Testis (tissue), 2 donors: ENCODE results near the gene ZNF605.

Experiments
- CTCF ChIP-seq, 3 experiments: fragments of 450-650 bp in 2 of 3; fragments of 200-600 bp in 1 of 3; sonication (generic) in 1 of 3; IDR thresholded peaks; one replicate each; pipeline ENCODE4 v1.5.1; 2016 to 2019; ENCODE audit warnings: antibody characterized with exemption in 3 of 3, mild to moderate bottlenecking in 2 of 3, moderate library complexity in 1 of 3
- POLR2A ChIP-seq: fragments of 450-650 bp; IDR thresholded peaks from one replicate; pipeline ENCODE4 v1.6.1; 2017; ENCODE audit warnings: antibody characterized with exemption, mild to moderate bottlenecking, moderate library complexity

DNA sequence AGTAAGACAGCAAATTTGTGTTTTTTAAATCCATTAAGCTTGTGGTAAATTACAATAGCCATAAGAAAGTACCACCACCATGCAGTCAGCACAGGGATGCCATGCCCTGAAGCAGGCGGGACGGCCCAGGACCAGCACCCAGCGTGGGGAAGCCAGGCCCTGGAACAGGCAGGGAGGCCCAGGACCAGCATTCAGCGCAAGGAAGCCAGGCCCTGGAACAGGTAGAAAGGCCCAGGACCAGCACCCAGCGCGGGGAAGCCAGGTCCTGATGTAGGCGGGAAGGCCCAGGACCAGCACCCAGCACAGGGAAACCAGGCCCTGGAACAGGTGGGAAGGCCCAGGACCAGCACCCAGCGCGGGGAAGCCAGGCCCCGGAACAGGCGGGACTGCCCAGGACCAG, 81.9 kb downstream of the ZNF605 start:
- TF ChIP-seq CTCF (IDR thresholded peaks at IDR 0.05): no peak
- no peak for TF ChIP-seq POLR2A
